Kidney (tissue), 14 donors: ENCODE measurements around the gene MS4A2. TPM values are rescaled to one million over a fixed set of nuclear protein-coding genes. Genes with fewer than 3 reads are reported as not detected.

Experiments used
- DNase-seq, 5 donors: peaks; one replicate each; pipeline ENCODE4 v3.0.0-alpha.2; 2013 to 2020
- FAIRE-seq: peaks from 2 replicates; lab custom pipeline; 2012; peaks lifted over from hg19 to GRCh38; lab: Jason Lieb, UNC
- H3K27ac ChIP-seq, 2 donors: one replicate each; pipeline ENCODE4 v1.7.0; 2013; ENCODE audit warnings: low read depth in 2 of 2, low read length in 2 of 2, inconsistent platforms in 1 of 2
- H3K27me3 ChIP-seq: one replicate; pipeline ENCODE4 v1.7.1; 2013; ENCODE audit warnings: low read length, inconsistent platforms; ENCODE audit not compliant: control insufficient read depth, insufficient read depth
- H3K36me3 ChIP-seq, 3 donors: one replicate each; pipeline versions ENCODE4 v1.7.0 to v1.7.1; 2013; ENCODE audit warnings: low read length in 3 of 3, control low read depth in 1 of 3, inconsistent platforms in 1 of 3; ENCODE audit not compliant: insufficient read depth in 3 of 3, control insufficient read depth in 2 of 3
- H3K4me1 ChIP-seq, 3 donors: one replicate each; pipeline versions ENCODE4 v1.7.0 to v1.7.1; 2013; ENCODE audit warnings: low read length in 3 of 3, inconsistent platforms in 1 of 3, low read depth in 1 of 3; ENCODE audit not compliant: control insufficient read depth in 2 of 3, insufficient read depth in 2 of 3
- H3K4me3 ChIP-seq, 3 donors: one replicate each; pipeline versions ENCODE4 v1.7.0 to v1.8.1; 2013; ENCODE audit warnings: low read length in 3 of 3, control low read depth in 1 of 3, inconsistent platforms in 1 of 3
- H3K9ac ChIP-seq, 3 donors: one replicate each; pipeline versions ENCODE4 v1.7.0 to v1.7.1; 2013; ENCODE audit warnings: low read length in 3 of 3, control low read depth in 1 of 3, inconsistent platforms in 1 of 3
- H3K9me3 ChIP-seq, 3 donors: one replicate each; pipeline versions ENCODE4 v1.7.0 to v1.7.1; 2013; ENCODE audit warnings: low read length in 3 of 3, control low read depth in 1 of 3, inconsistent platforms in 1 of 3; ENCODE audit not compliant: control insufficient read depth in 2 of 3, insufficient read depth in 1 of 3
- intact Hi-C: fragments of 100-400 bp; cut with DNase I; formaldehyde crosslinking; loops from one replicate; pipeline ENCODE4 v1.11.1; 2022
- polyA plus RNA-seq: library from polyadenylated mRNA; stranded (reverse); fragments of 350-450 nt; fragmentation: Illumina TruSeq; extraction: RNeasy Lipid Tissue Mini Kit (QIAGEN cat#74804); gene quantifications from one replicate; pipeline ENCODE4 v1.2.3, GENCODE V29; 2014; ENCODE audit warnings: low read depth, low replicate concordance; ENCODE audit not compliant: insufficient read depth
- total RNA-seq: library from RNA; stranded (reverse); fragmentation: NEBNext Ultra II Directional; extraction: Animal tissue kit (Norgen Biotek cat#: 25700); gene quantifications from one replicate; pipeline ENCODE4 v1.2.1, GENCODE V29; 2021
- TF ChIP-seq, protein P1 (sequence below): IDR thresholded peaks from 3 replicates; pipeline ENCODE4 v1.5.1; 2012; ENCODE audit warnings: mild to moderate bottlenecking, moderate library complexity, borderline replicate concordance; ENCODE audit not compliant: insufficient read depth; ENCODE audit errors: extremely low read depth
- donor health status: control.
- donor health status: control.
- donor health status: control.
- donor health status: control.
- donor health status: control.
- donor health status: DM: yes; HTN: yes; CAD: no.
- donor health status: Normal renal cell carcinoma (clear cell type).

Gene MS4A2
- total and polyA plus RNA-seq, 2 donors from 2014 or later: 9.1 TPM; not detected in 1

DNA sequence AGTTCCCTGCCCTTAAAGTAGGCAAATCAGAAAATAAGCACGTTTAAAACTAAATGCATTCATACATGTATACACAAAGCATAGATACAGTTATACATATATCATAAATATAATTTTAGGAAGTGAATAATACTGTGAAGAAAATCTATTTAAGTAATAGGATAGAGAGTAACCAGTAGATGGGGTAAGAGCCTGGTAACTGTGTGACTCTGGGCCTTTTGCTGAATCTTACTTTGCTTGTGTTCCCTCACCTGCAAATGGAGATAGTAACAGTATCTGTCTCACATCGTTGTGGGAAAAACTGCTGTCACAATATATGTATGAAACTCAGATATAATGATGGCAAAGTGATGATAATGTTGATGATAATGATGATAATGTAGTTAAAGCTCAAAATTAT is 29.9 kb downstream of the MS4A2 start:
- no peak for FAIRE-seq
- Histone ChIP-seq H3K36me3 (no peaks in the 10 kb centered on the region), H3K4me1 (no peaks in the 10 kb centered on the region), H3K9me3 (no peaks in the 10 kb centered on the region), H3K27ac (no peak overlapping the region), H3K9ac (no peak overlapping the region), H3K4me3 (no peak overlapping the region), H3K27me3 (no peaks in the 10 kb centered on the region)
- no peak for DNase-seq
- TF ChIP-seq, protein P1, sequence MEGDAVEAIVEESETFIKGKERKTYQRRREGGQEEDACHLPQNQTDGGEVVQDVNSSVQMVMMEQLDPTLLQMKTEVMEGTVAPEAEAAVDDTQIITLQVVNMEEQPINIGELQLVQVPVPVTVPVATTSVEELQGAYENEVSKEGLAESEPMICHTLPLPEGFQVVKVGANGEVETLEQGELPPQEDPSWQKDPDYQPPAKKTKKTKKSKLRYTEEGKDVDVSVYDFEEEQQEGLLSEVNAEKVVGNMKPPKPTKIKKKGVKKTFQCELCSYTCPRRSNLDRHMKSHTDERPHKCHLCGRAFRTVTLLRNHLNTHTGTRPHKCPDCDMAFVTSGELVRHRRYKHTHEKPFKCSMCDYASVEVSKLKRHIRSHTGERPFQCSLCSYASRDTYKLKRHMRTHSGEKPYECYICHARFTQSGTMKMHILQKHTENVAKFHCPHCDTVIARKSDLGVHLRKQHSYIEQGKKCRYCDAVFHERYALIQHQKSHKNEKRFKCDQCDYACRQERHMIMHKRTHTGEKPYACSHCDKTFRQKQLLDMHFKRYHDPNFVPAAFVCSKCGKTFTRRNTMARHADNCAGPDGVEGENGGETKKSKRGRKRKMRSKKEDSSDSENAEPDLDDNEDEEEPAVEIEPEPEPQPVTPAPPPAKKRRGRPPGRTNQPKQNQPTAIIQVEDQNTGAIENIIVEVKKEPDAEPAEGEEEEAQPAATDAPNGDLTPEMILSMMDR: no peak
- intact Hi-C loops: no loop called here

GRCh38 chr11:60119710-60120109 is 31.2 kb downstream of the MS4A2 start:
- Histone ChIP-seq H3K4me3 (no peak overlapping the region), H3K36me3 (no peaks in the 10 kb centered on the region), H3K9me3 (no peaks in the 10 kb centered on the region), H3K27ac (no peak overlapping the region), H3K4me1 (no peaks in the 10 kb centered on the region), H3K27me3 (no peaks in the 10 kb centered on the region), H3K9ac (no peak overlapping the region)
- TF ChIP-seq, protein P1: no peak
- intact Hi-C loops: no loop called here
- no peak for DNase-seq
- FAIRE-seq: no peak

DNA sequence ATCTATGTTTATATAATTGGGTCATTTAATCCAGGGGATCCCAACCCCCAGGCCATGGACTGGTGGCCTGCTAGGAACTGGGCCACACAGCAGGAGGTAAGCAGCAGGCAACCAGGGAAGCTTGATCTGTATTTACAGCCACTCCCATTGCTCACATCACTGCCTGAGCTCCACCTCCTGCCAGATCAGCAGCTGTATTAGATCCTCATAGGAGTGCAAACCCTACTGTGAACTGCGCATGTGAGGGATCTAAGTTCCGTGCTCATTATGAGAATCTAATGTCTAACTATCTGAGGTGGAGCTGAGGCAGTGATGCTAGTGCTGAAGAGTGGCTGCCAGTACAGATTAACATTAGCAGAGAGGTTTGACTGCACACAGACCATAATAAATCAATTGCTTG is 32.8 kb downstream of the MS4A2 start:
- DNase-seq: peak in 2 of 5 donors; percentile 1 to 17
- TF ChIP-seq, protein P1: no peak
- Histone ChIP-seq H3K4me1 (no peaks in the 10 kb centered on the region), H3K36me3 (no peaks in the 10 kb centered on the region), H3K9me3 (no peaks in the 10 kb centered on the region), H3K27ac (no peak overlapping the region), H3K27me3 (no peaks in the 10 kb centered on the region), H3K9ac (no peak overlapping the region), H3K4me3 (no peak overlapping the region)
- intact Hi-C loops: no loop called here
- no peak for FAIRE-seq

- Histone ChIP-seq H3K9me3 (no peaks in the 10 kb centered on the region), H3K4me3 (no peak overlapping the region), H3K9ac (no peak overlapping the region), H3K36me3 (no peaks in the 10 kb centered on the region), H3K4me1 (no peaks in the 10 kb centered on the region), H3K27me3 (no peaks in the 10 kb centered on the region), H3K27ac (no peak overlapping the region)
- FAIRE-seq (no peak), DNase-seq (no peak)
- intact Hi-C loops: no loop called here
- TF ChIP-seq, protein P1: no peak
Observed at GRCh38 chr11:60122414-60123036, 34.1 kb downstream of the MS4A2 start.
